SK-N-SH (cell line): ENCODE measurements around the gene TENT5A. TPM values are rescaled to one million over a fixed set of nuclear protein-coding genes. Genes with fewer than 3 reads are reported as not detected.

Source experiments
- CTCF ChIA-PET: fragments of 300-600, 350-600 bp; formaldehyde crosslinking; extraction: SDS; loops from one replicate; lab custom pipeline; 2021; lab: Yijun Ruan, JAX
- POLR2A ChIA-PET: fragments of 350-600 bp; sonication (Branson Sonifier 250); formaldehyde crosslinking; extraction: SDS; loops from one replicate; lab custom pipeline; 2020; ENCODE audit warnings: antibody characterized with exemption, inconsistent platforms; lab: Yijun Ruan, JAX
- DNase-seq: peaks from one replicate; pipeline ENCODE4 v3.0.0; 2012
- H2AFZ ChIP-seq: fragments of 200-600 bp; sonication (generic); 2 replicates; pipeline ENCODE4 v1.8.1; 2016; ENCODE audit warnings: antibody characterized with exemption, mild to moderate bottlenecking, low read depth
- H3F3A ChIP-seq: fragments of 200-600 bp; sonication (generic); replicated peaks from 2 replicates; pipeline ENCODE3; 2016; ENCODE audit warnings: antibody characterized with exemption, mild to moderate bottlenecking; ENCODE audit not compliant: insufficient read depth
- H3K27ac ChIP-seq, 2 experiments: fragments of 200-500 bp in 1 of 2; fragments of 200-600 bp in 1 of 2; sonication (Bioruptor generic) in 1 of 2; sonication (generic), shearing (Covaris generic) in 1 of 2; 2 replicates each; pipeline versions ENCODE4 v1.5.1 to v1.6.1; 2014 to 2016; ENCODE audit warnings: low read depth in 2 of 2, inconsistent platforms in 1 of 2, low read length in 1 of 2, mild to moderate bottlenecking in 1 of 2, mixed read lengths in 1 of 2
- H3K27me3 ChIP-seq: fragments of 200-600 bp; sonication (generic), shearing (Covaris generic); 2 replicates; pipeline ENCODE4 v1.6.1; 2016; ENCODE audit warnings: mixed run types; ENCODE audit not compliant: insufficient read depth
- H3K36me3 ChIP-seq, 2 experiments: fragments of 200-500 bp in 1 of 2; fragments of 200-600 bp in 1 of 2; sonication (Bioruptor generic) in 1 of 2; sonication (generic) in 1 of 2; replicated peaks in 1 of 2; 2 replicates each; pipeline versions ENCODE3 to v1.5.1; 2014 to 2016; ENCODE audit warnings: low read length in 1 of 2, mild to moderate bottlenecking in 1 of 2; ENCODE audit not compliant: insufficient read depth in 2 of 2, control insufficient read depth in 1 of 2
- H3K4me1 ChIP-seq, 2 experiments: fragments of 200-500 bp in 1 of 2; fragments of 200-600 bp in 1 of 2; sonication (Bioruptor generic) in 1 of 2; sonication (generic), shearing (Covaris generic) in 1 of 2; 2 replicates each; pipeline versions ENCODE4 v1.5.1 to v1.6.1; 2014 to 2016; ENCODE audit warnings: low read depth in 1 of 2, low read length in 1 of 2, mixed run types in 1 of 2; ENCODE audit not compliant: insufficient read depth in 2 of 2, control insufficient read depth in 1 of 2
- H3K4me2 ChIP-seq: fragments of 200-600 bp; sonication (generic), shearing (Covaris generic); 2 replicates; pipeline ENCODE4 v1.6.1; 2017; ENCODE audit warnings: mixed run types
- H3K4me3 ChIP-seq, 2 experiments: fragments of 200-500 bp in 1 of 2; fragments of 200-600 bp in 1 of 2; sonication (Bioruptor generic) in 1 of 2; sonication (generic), shearing (Covaris generic) in 1 of 2; 2 replicates each; pipeline versions ENCODE4 v1.5.1 to v1.8.1; 2014 to 2016; ENCODE audit warnings: low read depth in 2 of 2, inconsistent platforms in 1 of 2, low read length in 1 of 2, mild to moderate bottlenecking in 1 of 2, mixed read lengths in 1 of 2, moderate library complexity in 1 of 2
- H3K79me2 ChIP-seq: fragments of 200-600 bp; sonication (generic); 2 replicates; pipeline ENCODE4 v1.8.1; 2017; ENCODE audit warnings: mild to moderate bottlenecking; ENCODE audit not compliant: insufficient read depth
- H3K9ac ChIP-seq: fragments of 200-600 bp; sonication (generic); 2 replicates; pipeline ENCODE4 v1.6.1; 2017; ENCODE audit warnings: mixed run types
- H3K9me2 ChIP-seq: fragments of 200-600 bp; sonication (generic); 2 replicates; pipeline ENCODE4 v1.6.1; 2017; ENCODE audit warnings: mixed run types
- H3K9me3 ChIP-seq: fragments of 200-600 bp; sonication (generic); 2 replicates; pipeline ENCODE4 v1.6.1; 2017; ENCODE audit warnings: mixed run types, mild to moderate bottlenecking, moderate library complexity
- H4K20me1 ChIP-seq: fragments of 200-600 bp; sonication (generic); 2 replicates; pipeline ENCODE4 v1.6.1; 2017; ENCODE audit warnings: mild to moderate bottlenecking, mixed run types; ENCODE audit not compliant: insufficient read depth
- CTCF ChIP-seq: fragments of 200-600 bp; sonication (generic); IDR thresholded peaks from 2 replicates; pipeline ENCODE4 v1.6.1; 2017; ENCODE audit warnings: antibody characterized with exemption, mild to moderate bottlenecking, moderate library complexity
- EP300 ChIP-seq, 2 experiments: IDR thresholded peaks; 2 replicates each; pipeline versions ENCODE4 v1.4.0 to v1.6.1; 2012; ENCODE audit warnings: borderline replicate concordance in 1 of 2, low read depth in 1 of 2, low read length in 1 of 2
- FOSL2 ChIP-seq: IDR thresholded peaks from 2 replicates; pipeline ENCODE4 v1.4.0; 2012; ENCODE audit warnings: low read depth, mild to moderate bottlenecking, moderate library complexity, borderline replicate concordance
- IRF3 ChIP-seq: fragments of 150-350 bp; IDR thresholded peaks from 2 replicates; pipeline ENCODE4 v1.6.1; 2016; ENCODE audit warnings: mild to moderate bottlenecking, low read depth, low read length
- JUND ChIP-seq: IDR thresholded peaks from 2 replicates; pipeline ENCODE4 v1.4.0; 2012
- PBX3 ChIP-seq: IDR thresholded peaks from 2 replicates; pipeline ENCODE4; 2012
- RCOR1 ChIP-seq: fragments of 150-350 bp; IDR thresholded peaks from 2 replicates; pipeline ENCODE4 v1.6.1; 2017; ENCODE audit warnings: antibody characterized with exemption, low read length
- REST ChIP-seq: IDR thresholded peaks from 2 replicates; pipeline ENCODE4 v1.6.1; 2012; ENCODE audit warnings: mild to moderate bottlenecking, low read depth, low read length, moderate library complexity
- RFX5 ChIP-seq: IDR thresholded peaks from 2 replicates; pipeline ENCODE4 v1.6.1; 2012; ENCODE audit warnings: mild to moderate bottlenecking, improper control_type of control experiment, low read length
- TCF12 ChIP-seq: IDR thresholded peaks from 2 replicates; pipeline ENCODE4 v1.4.0; 2012
- TEAD4 ChIP-seq: IDR thresholded peaks from 2 replicates; pipeline ENCODE4 v1.4.0; 2012; ENCODE audit warnings: mild to moderate bottlenecking, borderline replicate concordance; ENCODE audit not compliant: insufficient read depth
- WGBS: methylation state at CpG from one replicate; pipeline ENCODE4 v1.1.6; 2017; ENCODE audit warnings: low lambda C conversion rate; 5-methylcytosine and 5-hydroxymethylcytosine counted together
- polyA plus RNA-seq, 3 experiments: library from polyadenylated mRNA; depleted of rRNA; stranded (reverse); fragments of >200 nt; gene quantifications; 2 replicates each; pipeline ENCODE4 v1.2.3, GENCODE V29; 2012

TENT5A gene
- polyA plus RNA-seq, 1 of the 3 experiments (the other 2 are of a cell fraction): 4.9 TPM

GRCh38 chr6:81700414-81700813 is 52.1 kb downstream of the TENT5A start:
- DNase-seq: no peak
- H3K79me2 ChIP-seq: no peaks in the 10 kb centered on the region
- H3K9ac ChIP-seq: no peak overlapping the region
- H3K27ac ChIP-seq: no peak overlapping the region
- H3K27me3 ChIP-seq: no peaks in the 10 kb centered on the region
- H3K9me2 ChIP-seq: no peaks in the 10 kb centered on the region
- no peak overlapping the region for H3K4me2 ChIP-seq
- POLR2A ChIA-PET: no interaction called here
- H2AFZ ChIP-seq: no peak overlapping the region
- H3K36me3 ChIP-seq: no peaks in the 10 kb centered on the region
- CTCF ChIA-PET: no interaction called here
- H3F3A ChIP-seq: no peaks in the 10 kb centered on the region
- 94% methylated on average over 1 of the region's 1 CpG for WGBS
- no peak for TF ChIP-seq JUND
- no peaks in the 10 kb centered on the region for H3K9me3 ChIP-seq
- H4K20me1 ChIP-seq: no peaks in the 10 kb centered on the region
- H3K4me1 ChIP-seq: peaks cover 0 to 30% of the 10 kb centered on the region in 2 experiments; a peak in 2 of 4 replicates
- H3K4me3 ChIP-seq: no peak overlapping the region

- no peak for DNase-seq
- WGBS: 69% methylated on average over 6 of the region's 6 CpGs
- CTCF ChIA-PET: no interaction called here
Measured at GRCh38 chr6:81697559-81697958, 54.9 kb downstream of the TENT5A start.

GRCh38 chr6:81696524-81696923 is 56.0 kb downstream of the TENT5A start:
- Histone ChIP-seq H3K27me3 (no peaks in the 10 kb centered on the region), H3K4me2 (no peak overlapping the region), H3K9ac (no peak overlapping the region), H3F3A (no peaks in the 10 kb centered on the region), H3K4me1 (peaks cover 0 to 15% of the 10 kb centered on the region in 2 experiments; a peak in 2 of 4 replicates), H3K4me3 (no peak overlapping the region), H2AFZ (no peak overlapping the region), H3K27ac (no peak overlapping the region), H3K9me2 (no peaks in the 10 kb centered on the region), H3K79me2 (no peaks in the 10 kb centered on the region), H4K20me1 (no peaks in the 10 kb centered on the region), H3K36me3 (no peaks in the 10 kb centered on the region), H3K9me3 (no peaks in the 10 kb centered on the region)
- DNase-seq: no peak
- ChIA-PET POLR2A (no interaction called here), CTCF (interaction anchor here (0.7 to 1.2 kb wide), 2 partner anchors 57 to 110 kb away, joined by 3 read pairs; no protein-coding TSS in a partner anchor)
- WGBS: 71% methylated on average over 3 of the region's 3 CpGs
- TF ChIP-seq JUND: no peak
- TF ChIP-seq REST: no peak
- no peak for TF ChIP-seq TCF12
- TF ChIP-seq EP300 (IDR thresholded peaks at IDR 0.05; ENCODE audit: borderline replicate concordance in 1 of 2, low read depth in 1 of 2, low read length in 1 of 2): no peak
- TF ChIP-seq RCOR1: no peak
- no peak for TF ChIP-seq RFX5
- no peak for TF ChIP-seq CTCF

More at GRCh38 chr6:81697559-81697958, 54.9 kb downstream of the TENT5A start:
- no peaks in the 10 kb centered on the region for H4K20me1 ChIP-seq
- H3K4me1 ChIP-seq: peaks cover 0 to 15% of the 10 kb centered on the region in 2 experiments; a peak in 2 of 4 replicates
- H3K9me2 ChIP-seq: no peaks in the 10 kb centered on the region
- POLR2A ChIA-PET: no interaction called here
- H3K79me2 ChIP-seq: no peaks in the 10 kb centered on the region
- 0 out of 2 replicates have a peak, but pooled peaks have one; percentile 23 for TF ChIP-seq TCF12
- TF ChIP-seq FOSL2: peak; percentile 8; the same call in 1 of the 2 replicates
- peak; percentile 61 for TF ChIP-seq PBX3
- no peak for TF ChIP-seq RFX5
- TF ChIP-seq IRF3: no peak
- 0 out of 2 replicates have a peak, but pooled peaks have one; percentile 12 for TF ChIP-seq TEAD4
- TF ChIP-seq, all 33 proteins: peak for 4
- no peak overlapping the region for H3K4me3 ChIP-seq
- H3K4me2 ChIP-seq: no peak overlapping the region
- no peaks in the 10 kb centered on the region for H3K27me3 ChIP-seq
- H3K9ac ChIP-seq: no peak overlapping the region
- no peaks in the 10 kb centered on the region for H3K36me3 ChIP-seq
- H3K9me3 ChIP-seq: no peaks in the 10 kb centered on the region
- H3K27ac ChIP-seq: peak overlapping the region in 1 of 2 experiments; percentile 30; a peak in 1 of 4 replicates
- H2AFZ ChIP-seq: no peak overlapping the region; the same call in 1 of the 2 replicates
- no peaks in the 10 kb centered on the region for H3F3A ChIP-seq
